ENCODE measurements around the gene ATP6V1G2.
A peak's percentile ranks its signal among the peaks of the same experiment; 100 is the strongest.
"Not testable (repeated sequence)": the region's sequence is repeated elsewhere in the genome, so short reads cannot be mapped to it uniquely, and the experiment has no call there.

ATP6V1G2 gene

DNA sequence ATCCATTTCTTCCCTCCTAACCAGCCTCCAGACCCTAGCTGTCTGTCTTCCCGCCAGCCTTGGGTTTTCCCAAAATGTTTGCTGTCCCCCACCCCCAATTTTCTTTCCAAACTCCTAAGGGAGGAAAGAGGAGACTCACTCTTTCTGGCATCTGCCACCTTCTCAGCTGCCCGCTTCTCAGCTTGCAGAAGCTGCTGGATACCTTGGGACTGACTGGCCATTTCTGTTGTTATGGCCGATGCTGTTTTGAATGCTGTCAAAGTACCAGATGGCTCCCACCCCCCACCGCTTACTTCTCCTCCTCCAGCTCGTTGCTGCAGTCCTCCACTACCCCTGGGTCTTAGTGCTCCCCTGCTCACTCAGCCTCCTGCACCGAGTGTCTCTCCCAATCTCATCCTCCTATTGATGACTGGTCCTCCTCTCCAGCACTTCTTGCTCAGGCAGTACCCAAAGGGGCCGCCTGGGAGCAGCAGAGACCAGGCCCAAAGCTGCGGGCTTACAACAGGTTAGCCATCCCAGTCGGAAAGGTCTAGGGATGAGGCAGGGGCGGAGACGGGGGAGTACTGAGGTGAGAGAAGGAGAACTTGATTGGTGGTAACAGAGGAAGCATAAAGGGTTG, at the start of gene ATP6V1G2:
TSS of gene ATP6V1G2 (minus strand) at position 270 of the 619 bp plus-strand sequence. CDS start at position 221, 49 bp downstream.
- DNase-seq: peak; percentile 68

DNA sequence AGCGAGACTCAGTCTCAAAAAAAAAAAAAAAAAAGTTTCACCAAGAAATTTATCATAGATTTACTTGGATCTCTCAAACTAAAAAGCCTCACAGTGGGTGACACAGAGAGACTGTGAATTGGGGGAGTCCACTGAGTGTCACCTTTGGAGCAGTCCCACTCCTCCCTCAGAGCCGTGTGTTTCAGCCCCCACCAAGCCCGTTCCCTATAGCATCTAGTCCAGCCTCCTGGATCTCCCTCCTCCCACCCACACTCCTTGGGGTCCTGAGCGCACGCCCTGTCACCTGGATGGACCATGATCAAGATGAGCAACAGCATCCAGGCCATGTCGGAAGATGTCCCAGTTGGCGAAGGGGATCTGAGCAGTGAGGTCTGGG, 46.0 kb upstream of the ATP6V1G2 start:
- DNase-seq: no peak

DNA sequence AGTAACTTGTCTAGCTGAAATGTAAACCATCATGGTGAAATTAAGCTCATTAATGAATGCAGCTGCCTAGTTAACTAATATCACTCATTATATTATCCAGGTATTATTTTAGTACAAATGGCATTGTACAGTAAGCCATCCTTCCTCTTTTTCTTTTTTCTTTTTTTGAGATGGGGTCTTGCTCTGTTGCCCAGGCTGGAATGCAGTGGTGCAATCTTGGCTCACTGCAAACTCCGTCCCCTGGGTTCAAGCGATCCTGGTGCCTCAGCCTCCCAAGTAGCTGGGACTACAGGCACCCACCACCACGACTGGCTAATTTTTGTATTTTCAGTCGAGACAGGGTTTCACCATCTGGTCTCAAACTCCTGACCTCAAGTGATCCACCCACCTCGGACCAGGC, 44.3 kb upstream of the ATP6V1G2 start:
- DNase-seq: not testable (repeated sequence)

DNA sequence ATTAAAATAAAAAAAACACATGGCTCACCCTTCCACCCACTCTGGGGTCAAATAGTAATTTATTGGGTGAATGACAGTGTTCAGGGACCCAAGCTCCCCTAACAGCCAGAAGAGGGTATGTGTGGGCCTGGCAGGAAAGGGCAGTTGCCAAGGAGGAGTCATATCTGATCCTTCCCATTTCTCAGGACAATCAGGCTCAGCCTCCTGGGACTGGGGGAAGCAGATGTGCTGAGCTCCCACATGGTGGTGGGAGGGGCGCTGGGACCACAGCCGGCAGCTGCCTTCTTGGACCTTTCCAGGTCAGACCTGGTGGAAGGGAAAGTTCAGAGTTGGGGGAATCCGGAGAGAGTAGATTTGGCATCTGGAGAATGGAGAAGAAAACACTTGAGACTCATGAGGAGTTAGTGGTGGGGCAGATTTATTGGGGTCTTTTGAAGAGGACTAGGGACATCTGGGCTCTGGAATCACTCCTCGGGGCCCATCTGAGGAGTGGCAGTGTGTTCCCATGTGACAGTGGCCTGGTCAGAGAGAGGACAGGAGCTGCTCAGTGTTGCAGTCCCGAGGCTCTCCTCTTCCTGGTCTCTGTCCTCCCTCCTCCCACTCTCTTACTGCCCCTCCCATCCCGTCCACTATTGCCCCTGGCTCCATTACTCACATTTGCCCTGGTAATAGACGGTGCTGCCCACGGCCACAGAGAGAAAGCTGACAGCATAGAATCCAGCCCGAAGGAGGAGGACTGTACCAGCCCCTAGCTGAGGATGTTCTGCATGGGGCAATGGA, 42.7 kb upstream of the ATP6V1G2 start:
- DNase-seq: no peak

DNA sequence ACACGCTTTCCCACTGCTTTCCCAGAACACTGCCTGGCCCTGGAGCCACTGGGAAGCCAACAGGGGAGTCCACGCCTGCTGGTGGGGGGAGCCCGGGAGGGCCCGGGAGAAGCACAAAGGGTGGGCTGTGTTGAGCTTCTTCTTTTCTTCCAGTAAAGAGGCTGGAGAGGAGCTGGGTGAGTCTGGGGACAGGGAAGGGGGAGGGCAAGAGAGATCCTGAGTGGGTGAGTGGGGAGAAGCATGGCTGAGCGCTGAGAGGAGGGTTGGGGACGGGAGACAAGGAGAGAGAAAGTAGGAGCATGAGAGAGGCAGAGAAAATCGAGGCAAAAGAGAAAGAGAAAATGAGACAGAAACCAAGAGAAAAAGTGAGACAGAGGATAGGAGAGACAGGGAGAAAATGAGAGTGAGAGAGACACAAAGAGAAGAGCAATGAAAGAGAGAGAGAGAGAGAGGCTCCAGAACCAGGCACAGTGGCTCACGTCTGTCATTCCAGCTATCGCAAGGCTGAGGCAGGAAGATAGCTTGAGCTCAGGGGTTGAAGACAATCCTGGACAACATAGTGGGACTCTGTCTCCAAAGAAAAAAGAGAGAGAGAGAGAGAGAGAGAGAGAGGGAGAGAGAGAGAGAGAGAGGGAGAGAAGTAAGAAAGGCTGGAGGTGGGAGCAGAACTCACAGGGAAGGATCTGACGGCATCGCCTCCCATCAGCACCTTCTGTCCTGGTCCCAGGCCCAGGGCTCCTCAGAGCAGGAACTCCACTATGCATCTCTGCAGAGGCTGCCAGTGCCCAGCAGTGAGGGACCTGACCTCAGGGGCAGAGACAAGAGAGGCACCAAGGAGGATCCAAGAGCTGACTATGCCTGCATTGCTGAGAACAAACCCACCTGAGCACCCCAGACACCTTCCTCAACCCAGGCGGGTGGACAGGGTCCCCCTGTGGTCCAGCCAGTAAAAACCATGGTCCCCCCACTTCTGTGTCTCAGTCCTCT, 41.7 kb upstream of the ATP6V1G2 start:
- DNase-seq: no peak

DNA sequence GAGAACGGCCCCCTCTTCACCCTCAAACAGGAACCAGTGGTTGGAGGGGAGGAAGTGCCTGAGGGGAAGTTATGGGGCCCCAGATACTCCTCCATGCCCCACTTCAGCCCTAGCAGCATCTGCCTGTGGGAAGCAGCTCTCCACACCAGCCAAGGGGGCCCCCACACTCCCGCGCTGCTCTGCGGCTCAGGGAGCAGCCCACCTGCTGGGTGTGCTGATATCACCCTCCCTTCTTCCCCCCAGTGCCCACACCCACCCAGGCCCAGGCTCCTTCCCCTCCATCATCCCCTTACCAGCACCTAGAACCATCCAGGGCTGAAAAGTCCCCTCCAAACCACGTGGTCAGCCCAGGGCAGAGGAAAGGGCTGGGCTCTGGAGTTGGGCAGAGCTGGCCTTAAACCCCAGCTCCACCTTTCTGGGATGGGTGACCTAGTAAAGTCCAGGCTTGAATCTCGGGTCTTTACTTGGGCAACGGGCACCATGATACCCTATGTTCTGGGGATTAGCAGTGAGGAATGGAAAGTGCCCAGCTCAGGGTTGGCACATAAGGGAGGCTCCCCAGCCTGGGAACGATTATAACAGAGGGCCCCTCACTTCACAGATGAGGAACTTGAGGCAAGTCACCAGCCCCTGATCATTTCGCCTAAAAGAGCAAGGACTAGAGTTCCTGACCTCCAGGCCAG, 40.3 kb upstream of the ATP6V1G2 start:
- peak; percentile 90 for DNase-seq

DNA sequence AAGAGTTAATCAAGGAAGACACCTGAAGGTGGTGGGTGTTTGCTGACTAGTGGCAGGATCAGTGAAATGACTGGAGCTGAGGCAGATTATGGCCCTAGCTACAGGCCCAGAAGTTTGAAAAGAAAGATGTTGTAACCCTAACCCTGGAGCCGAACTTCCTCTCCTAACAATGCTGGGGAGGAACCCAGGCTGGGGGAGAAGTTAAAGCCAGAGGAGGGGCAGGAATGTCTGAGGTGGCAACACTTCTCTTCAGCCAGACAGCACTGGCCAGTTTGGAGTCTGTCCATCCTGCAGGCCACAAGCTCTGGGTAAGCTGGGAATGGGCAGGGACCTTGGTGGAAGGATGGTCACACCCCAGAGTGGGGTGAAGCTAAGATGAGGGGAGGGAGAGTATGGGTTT, 39.6 kb upstream of the ATP6V1G2 start, which contains the start of gene LST1:
TSS of gene LST1 (plus strand) at position 270 of the 400 bp plus-strand sequence. CDS start 1,023 bp downstream, outside the sequence.
- DNase-seq: peak; percentile 90

DNA sequence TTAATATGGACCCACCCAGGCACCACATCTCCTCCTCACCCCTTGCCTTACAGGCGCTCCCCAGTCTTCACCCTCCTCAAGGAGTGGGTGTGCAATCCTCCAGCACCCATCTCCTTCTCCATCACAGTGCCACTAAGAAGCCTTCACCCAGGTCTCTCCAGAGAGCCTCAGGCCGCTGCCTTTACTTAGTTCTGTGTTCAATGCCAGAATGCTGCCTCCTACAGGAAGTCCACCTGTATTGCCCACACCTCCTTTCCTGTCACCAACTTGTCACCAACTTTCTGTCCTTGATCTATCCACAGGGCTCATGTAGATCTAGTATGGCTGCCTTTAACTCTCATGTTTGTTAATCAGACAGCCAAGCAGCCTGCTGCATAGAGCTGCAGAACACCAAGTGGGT, 39.1 kb upstream of the ATP6V1G2 start:
- peak; percentile 90 for DNase-seq

DNA sequence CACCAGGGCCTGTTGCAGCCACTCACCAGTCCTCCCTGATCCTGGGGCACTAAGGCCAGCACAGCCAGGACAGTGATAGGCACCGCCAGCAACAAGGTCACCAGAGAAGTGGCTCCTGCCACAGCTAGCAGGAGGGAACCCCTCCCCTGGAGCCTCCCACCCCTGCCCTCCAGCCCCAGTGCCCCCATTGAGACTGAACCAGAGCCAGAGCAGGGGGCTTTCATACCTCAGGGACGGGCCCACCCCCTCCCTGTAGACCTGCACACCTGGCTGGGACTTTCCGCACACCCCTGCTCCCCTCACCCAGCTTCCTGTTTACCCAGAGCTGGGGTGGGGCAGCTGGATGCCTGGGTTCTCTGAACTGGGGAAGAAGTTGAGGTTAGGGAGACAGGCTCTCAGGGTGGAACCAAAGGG, 35.8 kb upstream of the ATP6V1G2 start, which contains the start of gene LTB:
TSS of gene LTB (minus strand) at position 195 of the 414 bp plus-strand sequence. CDS start at position 188, 7 bp downstream.
- no peak for DNase-seq

DNA sequence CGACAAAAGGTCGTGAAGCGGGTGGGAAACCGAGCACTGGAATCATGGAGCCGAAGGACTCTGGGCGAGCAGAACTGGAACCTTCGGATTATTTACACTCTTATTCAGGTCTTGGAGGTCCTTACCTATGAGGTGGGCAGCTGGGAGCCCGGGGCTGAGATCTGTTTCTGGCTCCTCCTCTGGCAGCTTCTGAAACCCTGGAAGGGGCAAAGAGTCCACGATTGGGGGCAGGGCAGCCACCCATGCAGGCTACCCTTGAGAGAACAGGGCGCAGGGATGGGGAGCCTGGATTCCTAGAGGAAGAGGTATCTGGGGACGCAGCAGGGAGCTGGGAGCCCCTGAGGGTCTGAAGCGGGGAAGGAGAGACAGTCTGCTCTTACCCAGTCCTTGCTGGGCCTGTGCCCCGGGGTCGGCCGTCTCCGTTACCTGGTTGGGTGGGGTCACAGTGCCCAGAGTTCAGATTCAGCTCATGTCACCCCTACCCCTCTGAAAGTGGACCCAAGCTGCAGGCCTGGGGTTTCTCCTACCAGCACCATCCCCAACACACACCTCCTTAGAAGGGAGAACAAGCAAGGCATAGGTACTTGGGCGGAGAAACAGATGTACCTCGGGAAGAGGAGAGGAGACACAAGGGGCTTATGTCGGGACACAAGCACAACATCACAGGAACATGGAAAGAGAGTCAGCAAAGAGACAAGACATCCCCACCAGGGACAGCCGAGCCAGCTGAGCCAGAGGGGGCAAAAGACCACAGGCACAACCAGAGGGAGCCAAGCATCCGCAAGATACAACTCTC, 35.2 kb upstream of the ATP6V1G2 start:
- DNase-seq: peak; percentile 40

DNA sequence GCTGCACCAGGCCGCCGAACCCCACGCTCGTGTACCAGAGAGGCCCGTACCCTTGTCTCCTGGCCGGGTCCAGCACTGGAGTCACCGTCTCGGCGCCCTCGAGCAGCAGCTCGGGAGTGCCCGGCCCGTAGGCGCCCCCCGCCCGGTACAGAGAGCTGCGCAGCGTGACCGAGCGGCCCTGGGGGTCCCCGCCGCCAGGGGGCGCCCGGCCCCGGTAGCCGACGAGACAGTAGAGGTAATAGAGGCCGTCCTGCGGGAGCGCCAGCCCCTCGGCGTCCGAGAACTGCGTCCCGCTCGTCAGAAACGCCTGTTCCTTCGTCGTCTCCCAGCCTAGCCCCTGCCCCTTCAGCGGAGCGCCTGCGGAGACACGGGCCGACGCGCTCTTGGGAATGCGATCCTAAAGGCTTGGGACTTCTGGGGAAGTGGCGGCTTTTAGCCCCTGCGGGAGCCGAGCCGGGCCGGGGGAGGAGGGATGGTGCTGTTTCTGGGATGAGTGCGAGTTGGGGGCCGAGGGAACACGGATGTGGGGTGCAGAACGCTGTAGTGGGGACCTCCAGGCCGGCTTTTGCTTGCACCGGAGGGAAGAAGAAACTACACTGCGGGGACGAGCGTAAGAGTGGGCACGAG, 34.5 kb upstream of the ATP6V1G2 start:
- DNase-seq: peak; percentile 51

DNA sequence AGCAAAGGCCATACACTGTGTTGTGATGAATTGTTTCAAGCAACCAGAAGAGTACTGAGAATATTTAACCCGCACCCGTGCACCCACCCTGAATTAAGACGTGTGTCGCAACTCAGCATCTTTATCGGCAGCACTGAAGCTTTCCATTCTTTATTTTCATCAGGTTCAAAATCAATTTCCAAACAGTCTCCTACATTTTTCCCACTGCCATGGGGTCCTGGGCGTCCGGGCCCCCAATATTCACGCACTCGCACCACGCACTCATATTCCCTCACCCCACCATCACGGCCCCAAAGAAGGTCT, 34.0 kb upstream of the ATP6V1G2 start:
- DNase-seq: no peak

DNA sequence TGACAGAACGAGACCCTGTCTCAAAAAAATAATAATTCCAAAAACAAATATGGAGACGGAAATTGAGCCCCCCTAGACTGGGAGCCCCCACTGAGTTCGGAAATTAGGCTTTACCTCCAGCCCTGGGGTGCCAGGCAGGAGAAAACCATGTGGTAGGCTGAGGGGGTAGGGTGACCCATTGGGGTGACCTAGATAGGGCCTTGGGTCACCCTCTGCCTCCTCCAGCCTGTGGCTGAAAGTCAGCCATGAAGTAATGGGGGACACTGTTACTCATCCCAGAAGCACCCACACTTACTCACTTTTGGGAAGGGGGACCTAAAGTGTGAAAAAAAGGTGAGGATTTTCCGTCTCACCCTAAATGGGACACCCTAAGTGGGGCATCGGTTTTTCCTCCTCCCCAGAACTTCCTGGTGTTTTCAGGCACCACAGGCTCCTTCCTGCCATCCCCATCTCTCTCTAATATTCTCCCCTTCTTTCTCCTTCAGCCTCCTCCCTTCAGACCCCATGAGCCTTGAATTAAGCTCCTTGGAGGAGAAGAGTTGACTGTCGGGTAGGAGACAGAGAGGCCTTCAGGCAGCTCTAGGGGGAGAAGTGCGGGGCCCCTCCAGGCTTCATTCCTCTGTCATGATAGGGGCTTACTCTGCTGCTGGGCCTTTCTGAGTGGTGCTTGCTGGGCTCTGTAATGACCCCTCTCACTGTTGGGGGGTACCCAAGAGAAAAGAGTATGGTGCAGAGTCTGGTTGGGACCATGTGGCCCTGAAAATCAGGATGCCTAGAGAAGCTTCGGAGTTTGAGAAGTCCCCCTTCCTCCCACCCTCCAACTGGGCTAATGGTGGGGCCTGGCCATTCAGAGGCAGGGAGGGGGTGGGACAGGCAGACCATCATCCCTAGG, 33.4 kb upstream of the ATP6V1G2 start:
- DNase-seq: no peak

DNA sequence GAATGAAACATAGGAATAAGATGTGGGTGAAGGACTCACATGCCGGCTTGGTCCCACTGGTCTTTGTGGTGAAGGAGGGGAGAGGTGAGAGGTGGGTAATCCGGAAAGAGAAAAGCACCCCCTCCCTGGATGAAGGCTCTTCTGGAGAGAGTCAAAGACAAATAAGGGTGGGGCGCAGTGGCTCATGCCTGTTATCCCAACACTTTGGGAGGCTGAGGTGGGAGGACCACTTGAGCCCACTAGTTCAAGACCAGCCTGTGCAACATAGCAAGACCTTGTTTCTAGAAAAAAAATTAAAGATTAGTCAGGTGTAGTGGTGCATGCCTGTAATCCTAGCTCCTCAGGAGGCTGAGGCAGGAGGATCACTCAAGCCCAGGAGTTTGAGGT, 32.7 kb upstream of the ATP6V1G2 start:
- DNase-seq: no peak

DNA sequence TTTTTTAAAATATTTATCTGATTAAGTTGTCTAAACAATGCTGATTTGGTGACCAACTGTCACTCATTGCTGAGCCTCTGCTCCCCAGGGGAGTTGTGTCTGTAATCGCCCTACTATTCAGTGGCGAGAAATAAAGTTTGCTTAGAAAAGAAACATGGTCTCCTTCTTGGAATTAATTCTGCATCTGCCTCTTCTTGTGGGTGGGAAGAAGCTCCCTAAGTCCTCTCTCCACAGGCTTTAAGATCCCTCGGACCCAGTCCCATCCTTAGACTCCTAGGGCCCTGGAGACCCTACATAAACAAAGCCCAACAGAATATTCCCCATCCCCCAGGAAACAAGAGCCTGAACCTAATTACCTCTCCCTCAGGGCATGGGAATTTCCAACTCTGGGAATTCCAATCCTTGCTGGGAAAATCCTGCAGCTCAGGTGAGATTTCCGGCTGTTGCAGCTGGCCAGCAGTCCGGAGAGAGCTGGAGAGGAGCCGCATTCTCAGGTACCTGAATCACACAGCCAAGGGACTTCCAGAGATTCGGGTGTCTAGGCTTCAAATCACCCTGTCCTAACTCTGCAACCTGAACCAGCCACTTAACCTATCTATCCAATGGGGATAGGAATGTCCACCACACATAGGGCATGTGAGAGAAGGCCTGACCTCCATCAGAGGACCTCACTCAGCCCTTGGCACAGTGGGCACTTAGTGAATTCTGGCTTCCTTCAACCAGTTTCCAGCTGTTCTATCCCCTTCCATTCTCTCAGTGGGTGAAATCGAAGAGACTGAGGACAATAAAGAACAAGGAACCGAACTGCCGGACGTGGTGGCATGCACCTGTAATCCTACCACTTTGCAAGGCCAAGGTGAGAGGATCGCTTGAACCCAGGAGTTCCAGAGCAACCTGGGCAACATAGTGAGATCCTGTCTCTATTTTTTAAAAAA, 32.0 kb upstream of the ATP6V1G2 start:
- no peak for DNase-seq

DNA sequence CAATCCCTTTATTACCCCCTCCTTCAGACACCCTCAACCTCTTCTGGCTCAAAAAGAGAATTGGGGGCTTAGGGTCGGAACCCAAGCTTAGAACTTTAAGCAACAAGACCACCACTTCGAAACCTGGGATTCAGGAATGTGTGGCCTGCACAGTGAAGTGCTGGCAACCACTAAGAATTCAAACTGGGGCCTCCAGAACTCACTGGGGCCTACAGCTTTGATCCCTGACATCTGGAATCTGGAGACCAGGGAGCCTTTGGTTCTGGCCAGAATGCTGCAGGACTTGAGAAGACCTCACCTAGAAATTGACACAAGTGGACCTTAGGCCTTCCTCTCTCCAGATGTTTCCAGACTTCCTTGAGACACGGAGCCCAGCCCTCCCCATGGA, 31.2 kb upstream of the ATP6V1G2 start:
- DNase-seq: no peak

DNA sequence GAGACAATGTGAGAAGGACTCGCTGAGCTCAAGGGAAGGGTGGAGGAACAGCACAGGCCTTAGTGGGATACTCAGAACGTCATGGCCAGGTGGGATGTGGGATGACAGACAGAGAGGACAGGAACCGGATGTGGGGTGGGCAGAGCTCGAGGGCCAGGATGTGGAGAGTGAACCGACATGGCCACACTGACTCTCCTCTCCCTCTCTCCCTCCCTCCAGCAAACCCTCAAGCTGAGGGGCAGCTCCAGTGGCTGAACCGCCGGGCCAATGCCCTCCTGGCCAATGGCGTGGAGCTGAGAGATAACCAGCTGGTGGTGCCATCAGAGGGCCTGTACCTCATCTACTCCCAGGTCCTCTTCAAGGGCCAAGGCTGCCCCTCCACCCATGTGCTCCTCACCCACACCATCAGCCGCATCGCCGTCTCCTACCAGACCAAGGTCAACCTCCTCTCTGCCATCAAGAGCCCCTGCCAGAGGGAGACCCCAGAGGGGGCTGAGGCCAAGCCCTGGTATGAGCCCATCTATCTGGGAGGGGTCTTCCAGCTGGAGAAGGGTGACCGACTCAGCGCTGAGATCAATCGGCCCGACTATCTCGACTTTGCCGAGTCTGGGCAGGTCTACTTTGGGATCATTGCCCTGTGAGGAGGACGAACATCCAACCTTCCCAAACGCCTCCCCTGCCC, 30.6 kb upstream of the ATP6V1G2 start:
- no peak for DNase-seq

DNA sequence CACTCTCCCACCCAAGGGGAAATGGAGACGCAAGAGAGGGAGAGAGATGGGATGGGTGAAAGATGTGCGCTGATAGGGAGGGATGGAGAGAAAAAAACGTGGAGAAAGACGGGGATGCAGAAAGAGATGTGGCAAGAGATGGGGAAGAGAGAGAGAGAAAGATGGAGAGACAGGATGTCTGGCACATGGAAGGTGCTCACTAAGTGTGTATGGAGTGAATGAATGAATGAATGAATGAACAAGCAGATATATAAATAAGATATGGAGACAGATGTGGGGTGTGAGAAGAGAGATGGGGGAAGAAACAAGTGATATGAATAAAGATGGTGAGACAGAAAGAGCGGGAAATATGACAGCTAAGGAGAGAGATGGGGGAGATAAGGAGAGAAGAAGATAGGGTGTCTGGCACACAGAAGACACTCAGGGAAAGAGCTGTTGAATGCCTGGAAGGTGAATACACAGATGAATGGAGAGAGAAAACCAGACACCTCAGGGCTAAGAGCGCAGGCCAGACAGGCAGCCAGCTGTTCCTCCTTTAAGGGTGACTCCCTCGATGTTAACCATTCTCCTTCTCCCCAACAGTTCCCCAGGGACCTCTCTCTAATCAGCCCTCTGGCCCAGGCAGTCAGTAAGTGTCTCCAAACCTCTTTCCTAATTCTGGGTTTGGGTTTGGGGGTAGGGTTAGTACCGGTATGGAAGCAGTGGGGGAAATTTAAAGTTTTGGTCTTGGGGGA, 29.7 kb upstream of the ATP6V1G2 start:
- DNase-seq: no peak

Measured in KG1 (cell line).